ENCODE measurements around the gene TNNI3K.
A peak's percentile ranks its signal among the peaks of the same experiment; 100 is the strongest.
"Not testable (repeated sequence)": the region's sequence is repeated elsewhere in the genome, so short reads cannot be mapped to it uniquely, and the experiment has no call there.

Gene TNNI3K, protein sequence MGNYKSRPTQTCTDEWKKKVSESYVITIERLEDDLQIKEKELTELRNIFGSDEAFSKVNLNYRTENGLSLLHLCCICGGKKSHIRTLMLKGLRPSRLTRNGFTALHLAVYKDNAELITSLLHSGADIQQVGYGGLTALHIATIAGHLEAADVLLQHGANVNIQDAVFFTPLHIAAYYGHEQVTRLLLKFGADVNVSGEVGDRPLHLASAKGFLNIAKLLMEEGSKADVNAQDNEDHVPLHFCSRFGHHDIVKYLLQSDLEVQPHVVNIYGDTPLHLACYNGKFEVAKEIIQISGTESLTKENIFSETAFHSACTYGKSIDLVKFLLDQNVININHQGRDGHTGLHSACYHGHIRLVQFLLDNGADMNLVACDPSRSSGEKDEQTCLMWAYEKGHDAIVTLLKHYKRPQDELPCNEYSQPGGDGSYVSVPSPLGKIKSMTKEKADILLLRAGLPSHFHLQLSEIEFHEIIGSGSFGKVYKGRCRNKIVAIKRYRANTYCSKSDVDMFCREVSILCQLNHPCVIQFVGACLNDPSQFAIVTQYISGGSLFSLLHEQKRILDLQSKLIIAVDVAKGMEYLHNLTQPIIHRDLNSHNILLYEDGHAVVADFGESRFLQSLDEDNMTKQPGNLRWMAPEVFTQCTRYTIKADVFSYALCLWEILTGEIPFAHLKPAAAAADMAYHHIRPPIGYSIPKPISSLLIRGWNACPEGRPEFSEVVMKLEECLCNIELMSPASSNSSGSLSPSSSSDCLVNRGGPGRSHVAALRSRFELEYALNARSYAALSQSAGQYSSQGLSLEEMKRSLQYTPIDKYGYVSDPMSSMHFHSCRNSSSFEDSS

GRCh38 chr1:74235153-74235552 lies at the start of gene TNNI3K:
TSS of gene TNNI3K (plus strand) at chr1:74235387. CDS start at chr1:74235452, 65 bp downstream.
- no peak for DNase-seq (ENCODE audit: low read depth in 2 of 2)

DNA sequence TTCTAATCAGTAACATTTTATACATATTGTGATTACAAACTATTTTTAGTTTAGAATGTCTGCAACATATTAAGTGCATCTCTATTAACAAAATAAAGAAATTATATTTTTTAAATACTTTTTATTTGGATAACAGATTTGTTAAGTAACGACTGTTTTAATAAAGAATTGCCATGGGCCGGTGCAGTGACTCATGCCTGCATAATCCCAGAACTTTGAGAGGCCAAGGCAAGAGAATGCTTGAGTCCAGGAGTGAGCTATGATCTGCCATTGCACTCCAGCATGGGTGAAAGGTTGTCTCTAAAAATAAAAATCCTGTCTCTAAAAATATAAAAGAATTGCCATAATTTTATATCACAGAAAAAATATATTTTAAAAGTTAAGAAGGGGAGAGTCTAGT lies 41.3 kb upstream of the TNNI3K start:
- no peak for DNase-seq (ENCODE audit: low read depth in 2 of 2)

- no peak for DNase-seq (ENCODE audit: low read depth in 2 of 2)
Observed at GRCh38 chr1:74195339-74195738, 39.8 kb upstream of the TNNI3K start.

GRCh38 chr1:74197255-74197654 lies 37.9 kb upstream of the TNNI3K start:
- DNase-seq (ENCODE audit: low read depth in 2 of 2) = no peak

- DNase-seq (ENCODE audit: low read depth in 2 of 2) = peak; percentile 79 to 85
Observed at GRCh38 chr1:74197657-74198552, 37.3 kb upstream of the TNNI3K start, which contains the start of the genes FPGT and LRRIQ3. TSS of gene FPGT (plus strand) at chr1:74198242. CDS start at chr1:74198279, 37 bp downstream. TSS of gene LRRIQ3 (minus strand) at chr1:74198176. CDS start at chr1:74183684, 14,492 bp downstream.

DNA sequence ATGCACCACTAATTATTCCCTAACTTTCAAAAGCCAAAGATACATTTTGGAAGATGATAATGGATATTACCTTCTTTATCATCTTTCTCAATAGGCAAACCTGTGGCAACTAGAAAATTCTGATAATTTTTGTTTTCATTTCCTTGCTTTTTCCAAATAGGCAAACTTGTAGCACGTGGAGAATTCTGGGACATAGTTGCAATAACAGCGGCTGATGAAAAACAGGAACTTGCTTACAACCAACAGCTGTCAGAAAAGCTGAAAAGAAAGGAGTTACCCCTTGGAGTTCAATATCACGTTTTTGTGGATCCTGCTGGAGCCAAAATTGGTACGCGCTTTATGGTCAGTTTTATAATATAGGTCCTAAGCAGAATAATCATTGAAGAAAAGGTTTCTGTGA lies 35.7 kb upstream of the TNNI3K start:
- no peak for DNase-seq (ENCODE audit: low read depth in 2 of 2)

DNA sequence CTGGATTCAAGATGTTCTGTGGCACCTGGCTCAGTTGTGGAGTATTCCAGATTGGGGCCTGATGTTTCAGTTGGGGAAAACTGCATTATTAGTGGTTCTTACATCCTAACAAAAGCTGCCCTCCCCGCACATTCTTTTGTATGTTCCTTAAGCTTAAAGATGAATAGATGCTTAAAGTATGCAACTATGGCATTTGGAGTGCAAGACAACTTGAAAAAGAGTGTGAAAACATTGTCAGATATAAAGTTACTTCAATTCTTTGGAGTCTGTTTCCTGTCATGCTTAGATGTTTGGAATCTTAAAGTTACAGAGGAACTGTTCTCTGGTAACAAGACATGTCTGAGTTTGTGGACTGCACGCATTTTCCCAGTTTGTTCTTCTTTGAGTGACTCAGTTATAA lies 29.9 kb upstream of the TNNI3K start:
- DNase-seq (ENCODE audit: low read depth in 2 of 2) = peak in 1 of 2 experiments; percentile 23

DNA sequence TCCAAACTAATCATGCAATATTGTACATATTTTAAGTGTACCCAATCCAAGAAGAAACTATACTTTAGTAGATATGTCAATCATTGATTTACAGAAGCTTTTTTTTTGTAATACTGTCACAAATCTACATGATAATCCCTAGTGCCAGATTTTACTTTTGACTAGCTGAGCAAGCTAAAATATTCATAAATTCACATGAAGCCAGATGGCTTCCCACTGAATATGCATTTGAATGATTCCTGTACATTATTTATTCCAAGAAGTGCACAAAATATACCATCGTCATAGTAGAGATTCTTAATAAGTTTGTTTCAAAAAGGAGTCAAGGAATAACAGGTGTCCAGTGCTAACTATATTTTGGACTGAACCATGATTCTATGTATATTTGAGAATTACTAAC lies 20.0 kb upstream of the TNNI3K start:
- DNase-seq (ENCODE audit: low read depth in 2 of 2) = no peak

GRCh38 chr1:74222701-74223100 lies 12.5 kb upstream of the TNNI3K start:
- DNase-seq (ENCODE audit: low read depth in 2 of 2) = no peak

DNA sequence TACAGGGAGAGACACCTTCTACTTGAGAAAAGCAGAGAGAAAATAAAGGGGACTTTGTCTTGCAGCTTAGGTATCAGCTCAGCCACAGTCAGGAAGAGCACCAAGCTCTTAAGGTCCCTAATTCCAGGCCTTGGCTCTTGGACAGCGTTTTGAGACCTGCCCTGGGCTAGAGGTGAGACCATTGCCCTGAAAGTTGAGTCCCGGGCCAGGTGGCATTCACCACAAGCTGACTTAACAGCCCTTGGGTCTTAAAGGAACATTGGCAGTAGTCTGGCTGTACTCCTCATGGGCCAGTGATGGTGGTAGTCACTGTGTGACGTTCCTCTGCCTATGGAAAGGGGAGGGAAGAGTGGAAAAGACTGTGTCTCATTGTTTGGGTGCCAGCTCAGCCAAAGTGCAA lies 11.7 kb upstream of the TNNI3K start:
- no peak for DNase-seq (ENCODE audit: low read depth in 2 of 2)

DNA sequence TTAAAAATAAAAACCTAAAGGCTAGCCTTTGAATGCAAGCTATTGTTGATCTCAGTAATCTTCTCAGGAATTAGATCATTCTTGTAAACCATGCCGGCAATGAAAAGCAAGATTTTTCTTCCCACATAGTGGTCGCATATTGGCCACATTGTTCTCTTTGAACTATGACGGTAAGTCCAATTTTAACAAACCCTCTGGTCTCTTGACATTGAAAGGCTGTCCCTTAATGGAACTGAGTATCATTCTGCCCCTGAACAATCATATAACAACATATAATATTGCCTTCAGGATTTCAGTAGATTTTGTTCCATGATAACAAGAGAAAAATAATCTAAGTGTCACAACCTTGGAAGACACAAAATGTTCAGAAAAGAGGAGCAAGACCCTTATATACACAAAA lies 1.3 kb downstream of the TNNI3K start:
- no peak for DNase-seq (ENCODE audit: low read depth in 2 of 2)

GRCh38 chr1:74237035-74237434 lies 1.8 kb downstream of the TNNI3K start:
- no peak for DNase-seq (ENCODE audit: low read depth in 2 of 2)

DNA sequence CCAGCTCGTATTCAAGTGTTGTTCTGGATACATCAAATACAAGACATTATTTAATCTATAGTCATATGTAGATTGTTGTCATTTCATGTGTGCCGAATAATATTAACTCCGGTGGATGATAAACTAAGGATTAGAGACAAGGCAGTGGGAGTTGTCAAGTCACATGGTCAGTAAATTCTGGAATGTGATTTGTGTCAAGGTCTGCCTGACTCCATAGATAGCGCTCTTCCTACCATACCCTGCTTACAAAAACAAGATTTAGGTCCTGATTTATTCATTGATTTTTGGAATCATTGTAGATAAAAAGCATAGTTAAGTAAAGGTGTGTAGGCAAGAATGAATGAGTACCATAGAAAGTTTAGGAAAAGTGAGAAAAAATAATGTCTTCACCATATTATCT lies 2.6 kb downstream of the TNNI3K start:
- DNase-seq (ENCODE audit: low read depth in 2 of 2) = no peak

DNA sequence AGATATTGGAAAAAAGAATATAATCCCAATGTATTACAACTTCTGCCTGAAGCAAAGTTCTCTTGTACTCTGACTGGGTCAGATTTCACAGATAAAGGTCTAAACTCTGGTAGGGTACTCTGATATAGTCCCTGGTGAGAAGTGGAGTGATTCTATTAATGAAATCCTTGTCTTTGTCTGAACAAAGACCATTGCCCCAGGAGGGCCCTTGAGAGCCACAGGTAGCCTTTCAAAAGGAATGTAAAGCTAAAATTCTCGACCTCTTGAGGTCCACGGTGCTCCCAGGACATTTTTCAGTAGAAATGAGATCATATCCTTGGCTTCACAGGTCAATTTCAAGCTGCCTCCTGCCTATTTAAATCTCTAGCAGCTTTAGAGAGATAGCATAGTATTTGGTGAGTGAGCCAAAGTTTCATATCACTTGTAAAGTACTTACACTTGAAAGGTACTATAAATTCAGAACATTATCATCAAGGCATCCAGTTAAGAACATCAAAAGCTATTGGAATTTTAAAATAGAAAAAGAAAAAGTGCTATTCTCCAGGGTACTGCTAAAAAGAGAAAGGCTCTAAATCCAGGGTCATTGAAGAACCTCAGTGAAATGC lies 10.1 kb downstream of the TNNI3K start:
- DNase-seq (ENCODE audit: low read depth in 2 of 2) = no peak

- no peak for DNase-seq (ENCODE audit: low read depth in 2 of 2)
Observed at GRCh38 chr1:74246315-74246714, 11.1 kb downstream of the TNNI3K start.

- no peak for DNase-seq (ENCODE audit: low read depth in 2 of 2)
Observed at GRCh38 chr1:74247881-74248528, 12.8 kb downstream of the TNNI3K start.

DNA sequence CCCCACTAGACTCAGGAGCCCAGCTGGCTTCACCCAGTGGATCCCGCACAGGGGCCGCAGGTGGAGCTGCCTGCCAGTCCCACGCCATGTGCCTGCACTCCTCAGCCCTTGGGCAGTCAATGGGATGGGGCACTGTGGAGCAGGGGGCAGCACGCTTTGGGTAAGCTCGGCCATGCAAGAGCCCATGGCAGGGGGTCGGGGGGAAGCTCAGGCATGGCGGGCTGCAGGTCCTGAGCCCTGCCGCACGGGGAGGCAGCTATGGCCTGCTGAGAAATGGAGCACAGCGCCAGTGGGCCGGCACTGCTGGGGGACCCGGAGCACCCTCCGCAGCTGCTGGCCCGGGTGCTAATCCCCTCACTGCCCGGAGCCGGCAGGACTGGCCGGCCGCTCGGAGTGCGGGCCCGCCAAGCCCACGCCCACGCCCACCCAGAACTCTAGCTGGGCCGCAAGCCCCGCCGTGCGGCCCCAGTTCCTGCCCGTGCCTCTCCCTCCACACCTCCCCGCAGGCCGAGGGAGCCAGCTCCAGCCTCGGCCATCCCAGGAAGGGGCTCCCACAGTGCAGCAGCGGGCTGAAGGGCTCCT lies 18.1 kb downstream of the TNNI3K start:
- DNase-seq (ENCODE audit: low read depth in 2 of 2) = not testable (repeated sequence)

DNA sequence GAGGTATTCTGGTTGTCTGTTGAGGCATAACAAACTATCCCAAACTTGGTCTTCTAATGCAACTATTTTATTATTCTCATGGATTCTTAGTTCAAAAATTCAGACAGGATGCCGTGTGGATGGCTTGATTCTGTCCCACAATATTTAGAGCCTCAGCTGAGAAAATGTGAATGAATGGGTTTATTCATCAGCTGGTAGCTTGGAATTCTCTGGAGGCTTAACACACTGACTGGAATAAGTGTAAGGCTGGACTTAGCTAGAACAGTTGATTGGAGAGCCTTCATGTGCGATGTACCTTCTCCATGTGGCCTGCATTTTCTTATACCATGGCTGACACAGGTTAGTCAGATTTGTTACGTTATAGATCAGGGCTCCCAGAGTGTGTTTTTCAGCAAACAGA lies 30.8 kb downstream of the TNNI3K start:
- no peak for DNase-seq (ENCODE audit: low read depth in 2 of 2)

GRCh38 chr1:74271503-74271902 lies 36.3 kb downstream of the TNNI3K start:
- no peak for DNase-seq (ENCODE audit: low read depth in 2 of 2)

DNA sequence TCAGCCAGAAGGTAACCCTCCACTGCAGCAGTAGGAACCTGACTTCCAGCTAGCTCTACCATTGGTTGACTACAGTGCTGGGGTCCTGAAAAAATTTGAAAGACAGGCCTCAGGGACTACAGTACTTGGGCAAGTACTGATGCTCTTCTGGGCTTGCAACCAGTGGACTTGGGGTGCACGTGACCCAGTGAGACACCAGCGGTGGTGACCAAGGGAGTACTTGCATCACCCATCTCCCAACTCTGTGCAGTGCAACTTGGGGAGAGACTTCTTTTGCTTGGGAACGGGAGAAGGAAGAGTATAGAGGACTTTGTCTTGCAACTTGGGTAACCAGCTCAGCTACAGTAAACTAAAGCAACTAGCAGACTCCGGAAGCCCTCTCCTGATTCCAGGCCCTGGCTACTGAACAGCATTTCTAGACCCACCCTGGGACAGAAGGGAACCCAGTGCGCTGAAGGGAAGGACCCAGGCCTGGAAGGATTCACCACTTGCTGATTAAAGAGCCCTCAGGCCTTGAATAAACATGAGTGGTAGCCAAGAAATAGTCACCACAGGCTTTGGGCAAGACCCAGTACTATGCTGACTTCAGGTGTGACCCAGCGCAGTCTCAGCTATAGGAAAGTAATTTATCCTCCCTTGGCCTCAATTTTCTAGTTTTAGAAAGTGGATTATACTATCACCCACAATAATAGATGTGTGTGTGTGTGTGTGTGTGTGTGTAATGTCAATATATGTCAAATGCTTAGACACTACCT lies 45.6 kb downstream of the TNNI3K start:
- DNase-seq (ENCODE audit: low read depth in 2 of 2) = no peak
